Measurements from ENCODE around the gene SLC29A1. TPM values are rescaled to one million over a fixed set of nuclear protein-coding genes. Genes with fewer than 3 reads are reported as not detected.

SLC29A1 gene
- total and polyA plus RNA-seq, 2 of the 8 experiments (the other 6 are each of a cell fraction or from before 2014, with no cell fraction given), result 187 to 558 TPM

DNA sequence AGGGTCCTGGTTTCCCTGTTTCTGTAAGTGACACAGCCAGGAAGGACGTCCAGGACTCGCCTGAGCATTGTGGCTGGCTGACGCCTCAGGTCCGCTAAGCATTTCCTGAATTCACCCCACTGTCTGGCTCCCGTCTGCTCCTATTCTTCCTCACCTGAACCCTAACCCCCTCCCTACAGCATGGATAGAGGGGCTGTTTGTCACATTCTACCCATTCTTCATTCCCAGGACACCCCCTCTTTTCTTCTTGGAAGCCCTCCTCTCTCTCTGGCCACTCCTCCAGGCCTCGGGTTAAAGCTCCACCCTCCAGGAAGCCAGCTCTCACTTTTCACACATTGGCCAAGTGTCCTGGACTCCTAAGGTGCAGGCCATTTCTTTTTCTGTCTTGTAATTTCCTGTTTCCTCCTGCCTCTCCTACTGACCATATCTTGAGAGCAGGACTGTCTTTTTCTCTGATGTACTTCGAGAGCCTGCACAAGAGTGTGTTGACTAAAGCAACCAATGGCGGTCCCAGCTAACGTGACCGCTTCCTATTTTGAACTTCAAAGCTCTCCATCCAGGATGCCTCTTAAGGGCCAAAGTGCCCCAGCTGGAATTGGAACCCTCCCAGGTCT is 30.9 kb upstream of the SLC29A1 start:
- H2BK12ac ChIP-seq (ENCODE audit: low read depth, low read length), result peak overlapping the region; percentile 95
- peak overlapping the region; percentile 72; the same call in 1 of the 2 replicates for H2BK15ac ChIP-seq (ENCODE audit: low read length)
- WGBS, 2 experiments (ENCODE audit: extremely low coverage in 1 of 2, insufficient coverage in 1 of 2, insufficient read length in 1 of 2, insufficient replicate concordance in 2 of 2, low coverage in 1 of 2, low lambda C conversion rate in 2 of 2, missing lambda C conversion rate in 1 of 2), result 67% methylated on average over 9 of the region's 10 CpGs; no CpG with 5 or more reads in 1 of the 2 experiments
- H4K8ac ChIP-seq (ENCODE audit: extremely low read depth, insufficient read depth, low read length), result 0 out of 2 replicates have a peak overlapping the region, but pooled peaks have one; percentile 40
- H3K14ac ChIP-seq (ENCODE audit: insufficient read length), result no peak overlapping the region
- DNase-seq (ENCODE audit: low read depth in 1 of 2, low spot score in 2 of 2), result no peak
- peak overlapping the region; percentile 34 to 44 for H3K4me2 ChIP-seq (ENCODE audit: insufficient read depth in 1 of 2, low read depth in 2 of 2, low read length in 2 of 2)
- H2BK5ac ChIP-seq (ENCODE audit: low read depth, low read length), result peak overlapping the region; percentile 68; the same call in 1 of the 2 replicates
- no peaks in the 10 kb centered on the region for H3K36me3 ChIP-seq (ENCODE audit: control insufficient read depth in 2 of 4, insufficient read depth in 4 of 4, low read length in 3 of 4)
- FAIRE-seq, result no peak
- H4K91ac ChIP-seq (replicated peaks; ENCODE audit: insufficient read length, low read length), result peak overlapping the region; percentile 56
- H4K5ac ChIP-seq (ENCODE audit: insufficient read length, low read depth, low read length), result no peak overlapping the region
- no peaks in the 10 kb centered on the region for H3K79me1 ChIP-seq (ENCODE audit: low read depth, low read length)
- H2BK120ac ChIP-seq (replicated peaks; ENCODE audit: low read depth, low read length), result no peak overlapping the region
- no peak overlapping the region for H3K23ac ChIP-seq (ENCODE audit: insufficient read length)
- no peaks in the 10 kb centered on the region for H3K79me2 ChIP-seq (ENCODE audit: control insufficient read depth in 1 of 2, insufficient read depth in 2 of 2, low read length in 2 of 2)
- no peak overlapping the region for H3K4me3 ChIP-seq (ENCODE audit: extremely low read depth in 1 of 4, insufficient read depth in 2 of 4, low read depth in 3 of 4, low read length in 4 of 4)
- H3K27ac ChIP-seq (ENCODE audit: low read depth, low read length), result no peak overlapping the region
- peak overlapping the region; percentile 60 for H3K18ac ChIP-seq (ENCODE audit: extremely low read depth, low read length)
- H2AK5ac ChIP-seq (ENCODE audit: low read depth, low read length), result no peak overlapping the region
- no peaks in the 10 kb centered on the region for H4K20me1 ChIP-seq (replicated peaks in 1 of 2; ENCODE audit: control insufficient read depth in 1 of 2, insufficient read depth in 2 of 2, low read length in 2 of 2)
- no peak overlapping the region for H3K56ac ChIP-seq (replicated peaks; ENCODE audit: insufficient read length, low read depth, low read length)
- peak overlapping the region; percentile 95; the same call in 1 of the 2 replicates for H2AFZ ChIP-seq (ENCODE audit: low read length)
- no peaks in the 10 kb centered on the region for H3K9me3 ChIP-seq (ENCODE audit: insufficient read depth in 2 of 2, low read depth in 1 of 2, low read length in 1 of 2)
- H3K4me1 ChIP-seq (replicated peaks in 1 of 4; ENCODE audit: control insufficient read depth in 3 of 4, insufficient read depth in 4 of 4, low read length in 3 of 4), result peaks cover 4 to 8% (median 4%) of the 10 kb centered on the region in 4 experiments; a peak in 6 of 7 replicates
- H3K27me3 ChIP-seq (replicated peaks in 1 of 4; ENCODE audit: control insufficient read depth in 3 of 4, extremely low read depth in 1 of 4, insufficient read depth in 3 of 4, low read length in 3 of 4), result no peaks in the 10 kb centered on the region; a peak in 1 of 7 replicates
- peaks cover 3% of the 10 kb centered on the region; the same call in 1 of the 2 replicates for H3K23me2 ChIP-seq (ENCODE audit: low read depth, low read length)
- ChIA-PET POLR2A (ENCODE audit: partially characterized antibody) (interaction anchor here (0.9 to 3.2 kb wide), 9 partner anchors 9 to 64 kb away, joined by 3 to 26 read pairs (median 9); partner anchors contain the start of genes HSP90AB1, SLC29A1 and SLC35B2), CTCF (ENCODE audit: partially characterized antibody) (interaction anchor here (0.5 to 7.6 kb wide), 8 partner anchors 9 to 112 kb away, joined by 3 to 41 read pairs (median 8); partner anchors contain the start of gene MYMX)
- TF ChIP-seq HDAC6 (IDR thresholded peaks at IDR 0.05; ENCODE audit: low read depth, low read length), result no peak
- no peak for TF ChIP-seq SP2 (IDR thresholded peaks at IDR 0.05; ENCODE audit: low read length)
- TF ChIP-seq E2F6 (IDR thresholded peaks at IDR 0.05), result no peak
- TF ChIP-seq RNF2 (IDR thresholded peaks at IDR 0.05; ENCODE audit: borderline replicate concordance, low read depth, low read length, missing control alignments, poor library complexity, severe bottlenecking), result no peak
- TF ChIP-seq NANOG (IDR thresholded peaks at IDR 0.05; ENCODE audit: insufficient read depth, low read depth, low read length, poor library complexity, severe bottlenecking), result no peak
- no peak for TF ChIP-seq CTBP2 (IDR thresholded peaks at IDR 0.05; ENCODE audit: borderline replicate concordance, insufficient read depth, insufficient read length, low read length)
- H2BK20ac ChIP-seq (ENCODE audit: low read length), result 0 out of 2 replicates have a peak overlapping the region, but pooled peaks have one; percentile 80
- no peak overlapping the region; a peak in 1 of 7 replicates for H3K9ac ChIP-seq (replicated peaks in 1 of 4; ENCODE audit: extremely low read depth in 1 of 4, low read depth in 3 of 4, low read length in 3 of 4)
- no peak overlapping the region for H3K4ac ChIP-seq (replicated peaks; ENCODE audit: insufficient read length, low read depth, low read length)
